GM12865 (cell line): ENCODE measurements around the gene DRD4.

Source experiments
- DNase-seq: peaks from one replicate; pipeline ENCODE4 v3.0.0; 2010; ENCODE audit warnings: low read depth
- H3K4me3 ChIP-seq: 2 replicates; pipeline ENCODE4 v1.5.1; 2011; ENCODE audit warnings: mild to moderate bottlenecking, low read depth, low read length, control low read depth
- TF ChIP-seq, protein P1 (sequence below): IDR thresholded peaks from 2 replicates; pipeline ENCODE4 v1.5.1; 2011; ENCODE audit warnings: low read length, control low read depth, low read depth, inconsistent platforms; ENCODE audit not compliant: insufficient read depth; ENCODE audit errors: missing control alignments

DRD4 gene

DNA sequence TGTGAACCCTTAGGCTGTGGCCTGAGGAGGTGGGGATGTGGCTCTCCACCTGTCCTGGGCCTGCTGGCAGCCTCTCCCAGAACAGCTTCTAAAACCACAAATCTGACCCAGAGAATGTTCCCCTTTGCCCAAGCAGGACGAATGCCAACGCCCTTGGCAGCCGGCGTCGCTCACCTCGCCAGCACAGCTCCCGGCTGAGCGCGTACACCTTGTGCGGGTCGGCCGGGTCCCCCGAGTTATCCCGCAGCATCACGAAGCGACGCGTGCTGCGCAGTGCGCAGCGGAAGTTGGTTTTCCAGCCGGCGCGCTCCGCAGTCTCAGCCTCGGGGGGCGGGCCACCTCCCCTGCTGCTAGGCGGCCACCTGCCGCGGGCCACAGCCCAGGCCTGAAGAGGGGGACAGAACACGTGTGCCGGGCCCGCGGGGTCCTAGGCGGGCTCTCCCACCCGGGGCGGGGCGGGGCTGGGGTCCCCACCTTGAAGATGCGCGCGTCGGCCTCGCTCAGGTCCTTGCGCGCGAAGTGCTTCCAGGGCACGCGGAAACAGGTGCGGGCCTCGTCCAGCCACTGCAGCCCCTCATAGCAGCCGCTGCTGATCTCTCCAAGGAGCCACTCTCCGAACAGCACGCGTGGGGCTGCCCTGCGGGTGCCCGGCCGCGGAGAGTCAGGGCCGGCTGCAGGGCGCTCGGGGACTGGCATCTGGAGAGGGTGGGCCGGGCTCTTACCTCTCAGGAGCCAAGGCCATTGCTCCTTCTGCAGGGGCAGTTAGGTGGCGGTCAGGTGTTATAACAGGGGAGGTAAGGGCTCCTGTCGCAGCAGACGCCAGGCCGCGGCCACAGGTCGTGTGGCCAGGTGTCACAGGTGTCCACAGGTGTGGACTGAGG lies 22.2 kb upstream of the DRD4 start:
- DNase-seq = no peak
- H3K4me3 ChIP-seq = peak overlapping the region; percentile 69
- TF ChIP-seq, protein P1, sequence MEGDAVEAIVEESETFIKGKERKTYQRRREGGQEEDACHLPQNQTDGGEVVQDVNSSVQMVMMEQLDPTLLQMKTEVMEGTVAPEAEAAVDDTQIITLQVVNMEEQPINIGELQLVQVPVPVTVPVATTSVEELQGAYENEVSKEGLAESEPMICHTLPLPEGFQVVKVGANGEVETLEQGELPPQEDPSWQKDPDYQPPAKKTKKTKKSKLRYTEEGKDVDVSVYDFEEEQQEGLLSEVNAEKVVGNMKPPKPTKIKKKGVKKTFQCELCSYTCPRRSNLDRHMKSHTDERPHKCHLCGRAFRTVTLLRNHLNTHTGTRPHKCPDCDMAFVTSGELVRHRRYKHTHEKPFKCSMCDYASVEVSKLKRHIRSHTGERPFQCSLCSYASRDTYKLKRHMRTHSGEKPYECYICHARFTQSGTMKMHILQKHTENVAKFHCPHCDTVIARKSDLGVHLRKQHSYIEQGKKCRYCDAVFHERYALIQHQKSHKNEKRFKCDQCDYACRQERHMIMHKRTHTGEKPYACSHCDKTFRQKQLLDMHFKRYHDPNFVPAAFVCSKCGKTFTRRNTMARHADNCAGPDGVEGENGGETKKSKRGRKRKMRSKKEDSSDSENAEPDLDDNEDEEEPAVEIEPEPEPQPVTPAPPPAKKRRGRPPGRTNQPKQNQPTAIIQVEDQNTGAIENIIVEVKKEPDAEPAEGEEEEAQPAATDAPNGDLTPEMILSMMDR = no peak

DNA sequence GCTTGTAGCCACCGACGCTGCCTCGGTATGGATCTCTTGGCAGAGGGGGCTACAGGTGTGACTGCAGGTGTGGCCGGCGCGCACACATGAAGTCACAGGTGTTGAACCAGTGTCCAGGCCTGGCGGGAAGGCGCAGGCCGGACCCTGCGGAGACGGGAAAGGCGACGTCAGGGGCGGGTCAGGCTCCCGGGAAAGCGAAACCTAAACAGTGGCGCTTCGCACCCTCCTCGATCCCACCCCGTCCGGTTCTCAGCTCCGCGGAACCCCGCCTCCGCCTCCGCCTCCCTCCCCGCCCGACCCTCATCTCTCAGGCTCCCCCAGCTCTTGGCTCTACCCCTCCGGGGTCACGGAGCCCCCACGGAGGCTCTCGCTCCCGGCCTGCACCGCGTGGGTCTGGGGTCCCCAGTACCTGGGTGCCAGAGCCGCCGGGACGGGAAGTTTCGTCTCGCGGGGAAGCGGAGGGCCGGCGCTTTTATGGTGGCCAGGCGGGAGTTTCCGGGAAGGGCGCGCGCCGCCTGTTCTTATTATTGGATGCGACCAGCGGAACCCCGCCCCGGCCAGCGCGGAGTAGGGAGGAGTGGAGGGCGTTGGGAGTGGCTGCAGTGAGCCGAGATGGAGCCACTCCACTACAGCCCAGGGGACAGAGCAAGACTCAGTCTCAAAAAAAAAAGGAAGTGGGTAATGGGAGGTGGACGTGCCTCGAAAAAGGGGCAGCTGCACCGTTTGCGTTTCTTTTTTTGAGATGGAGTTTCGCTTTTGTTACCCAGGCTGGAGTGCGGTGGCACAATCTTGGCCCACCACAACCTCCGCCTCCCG lies 21.4 kb upstream of the DRD4 start, which contains the start of gene IRF7:
TSS of gene IRF7 (minus strand) at position 447 of the 816 bp plus-strand sequence. CDS start 586 bp downstream, outside the sequence.
- peak; percentile 98 for DNase-seq
- H3K4me3 ChIP-seq = peak within 1 kb of the TSS; percentile 69
- TF ChIP-seq, protein P1 = no peak

DNA sequence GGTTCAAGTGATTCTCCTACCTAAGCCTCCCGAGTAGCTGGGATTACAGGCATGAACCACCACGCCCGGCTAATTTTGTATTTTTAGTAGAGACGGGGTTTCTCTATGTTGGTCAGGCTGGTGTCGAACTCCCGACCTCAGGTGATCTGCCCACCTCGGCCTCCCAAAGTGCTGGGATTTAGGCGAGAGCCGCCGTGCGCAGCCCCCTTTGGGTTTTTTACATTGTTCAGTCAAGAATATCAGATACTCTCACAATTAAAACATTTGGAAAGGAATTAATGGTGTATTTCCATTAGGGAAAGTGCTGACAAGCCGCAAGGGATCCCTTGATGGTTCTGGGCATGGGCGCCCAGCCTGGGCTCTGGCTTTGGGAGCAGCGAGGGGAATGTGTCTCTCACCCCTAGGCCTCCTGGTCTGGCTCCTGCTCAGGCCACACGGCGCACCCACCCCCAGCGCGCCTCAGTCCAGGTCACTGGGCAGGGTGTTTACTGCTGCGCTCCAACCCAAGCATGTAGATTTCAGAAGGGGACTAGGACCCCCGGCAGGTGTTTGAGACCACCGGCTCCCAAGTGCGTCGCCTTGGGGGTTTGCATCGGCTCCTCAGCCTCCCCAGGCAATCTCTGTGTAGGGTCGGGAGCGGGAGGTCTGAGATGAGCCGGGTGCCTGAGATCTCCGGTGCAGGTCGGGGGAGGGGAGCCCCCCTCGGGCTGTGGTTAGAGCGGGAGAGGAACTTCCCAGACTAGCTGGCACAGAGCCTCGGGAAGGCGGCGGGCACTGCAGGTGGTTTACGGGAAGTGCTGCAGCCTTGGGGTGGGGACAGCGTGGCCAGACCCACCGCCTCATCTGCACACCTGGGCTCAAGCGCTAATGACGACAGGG lies 20.5 kb upstream of the DRD4 start:
- TF ChIP-seq, protein P1 = no peak
- H3K4me3 ChIP-seq = peak overlapping the region; percentile 69
- no peak for DNase-seq

DNA sequence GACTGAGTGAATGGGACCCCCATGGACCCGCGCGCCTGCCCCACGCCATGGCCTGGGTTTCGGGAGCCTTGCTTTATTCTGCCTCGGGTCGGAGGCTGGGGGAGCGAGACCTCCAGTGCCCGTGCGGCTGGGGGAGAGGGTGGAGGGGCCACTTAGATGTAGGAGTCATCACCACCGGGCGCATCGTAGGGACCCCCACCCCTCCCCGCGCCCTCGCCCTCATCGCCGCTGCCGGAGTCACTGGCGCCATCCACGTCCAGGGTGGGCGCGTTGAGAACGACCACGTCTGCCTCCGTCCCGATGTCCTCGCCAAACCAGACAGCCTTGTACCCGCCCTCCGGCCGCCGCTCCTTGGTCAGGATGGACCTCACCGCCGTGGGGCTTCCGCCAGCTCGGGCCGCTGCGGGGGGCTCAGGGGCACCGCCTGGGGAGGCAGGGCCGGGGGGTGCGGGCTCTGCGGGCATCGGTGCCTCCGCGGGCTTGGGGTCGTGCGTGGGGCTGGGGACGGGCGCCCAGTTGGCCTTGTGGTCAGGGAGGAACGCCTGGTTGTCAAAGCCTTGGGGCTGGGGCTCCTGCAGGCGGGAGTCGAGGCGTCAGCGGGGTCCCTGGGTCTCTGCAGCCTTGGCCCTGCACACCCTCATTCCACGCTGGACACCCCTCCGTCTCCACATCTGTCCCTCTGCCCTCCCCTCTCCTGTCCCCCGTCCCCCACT lies 19.7 kb upstream of the DRD4 start:
- H3K4me3 ChIP-seq = no peak overlapping the region
- TF ChIP-seq, protein P1 = no peak
- no peak for DNase-seq

DNA sequence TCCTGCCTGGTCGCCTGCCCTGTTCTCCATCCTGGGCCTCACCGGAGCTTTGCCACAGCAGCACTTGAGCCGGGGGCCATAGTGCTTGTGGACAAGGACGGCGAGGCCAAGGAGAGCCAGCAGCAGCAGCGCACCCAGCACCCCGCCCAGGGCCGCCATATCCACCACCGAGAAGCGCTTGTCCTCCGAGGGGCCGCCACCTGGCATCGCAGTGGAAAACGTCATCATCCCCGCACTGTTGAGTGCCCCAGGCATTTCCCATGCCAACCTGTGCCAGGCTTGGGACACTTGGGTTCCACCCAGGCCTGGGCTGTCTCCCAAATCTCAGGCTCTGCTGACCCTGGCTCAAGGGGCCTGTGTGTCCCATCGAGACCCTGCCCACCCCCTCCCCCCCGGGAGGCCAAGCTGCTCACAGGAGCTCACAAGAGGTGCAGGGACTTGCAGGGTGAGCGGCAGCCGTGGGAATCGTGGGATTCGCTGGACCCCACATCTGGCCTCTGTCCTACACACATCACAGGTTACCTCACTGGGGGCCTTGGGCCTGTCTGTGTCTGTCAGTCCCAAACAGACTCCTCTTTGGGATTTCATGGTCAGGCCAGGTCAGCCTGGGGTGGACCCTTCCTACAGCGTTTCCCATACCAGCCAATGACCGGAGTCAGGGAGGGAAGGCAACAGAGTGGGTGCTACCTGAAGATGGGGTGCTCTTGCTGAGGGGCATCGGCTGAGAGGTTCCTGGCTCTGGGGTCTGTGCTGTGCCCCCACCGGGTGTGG lies 19.0 kb upstream of the DRD4 start:
- no peak overlapping the region for H3K4me3 ChIP-seq
- TF ChIP-seq, protein P1 = no peak
- no peak for DNase-seq
